ENCODE results near the gene ART1. TPM values are rescaled to one million over a fixed set of nuclear protein-coding genes. Genes with fewer than 3 reads are reported as not detected.

ART1 gene
- total and polyA plus RNA-seq, 11 donors, result 0.33 to 3.3 (median 0.61) TPM; not detected in 3

DNA sequence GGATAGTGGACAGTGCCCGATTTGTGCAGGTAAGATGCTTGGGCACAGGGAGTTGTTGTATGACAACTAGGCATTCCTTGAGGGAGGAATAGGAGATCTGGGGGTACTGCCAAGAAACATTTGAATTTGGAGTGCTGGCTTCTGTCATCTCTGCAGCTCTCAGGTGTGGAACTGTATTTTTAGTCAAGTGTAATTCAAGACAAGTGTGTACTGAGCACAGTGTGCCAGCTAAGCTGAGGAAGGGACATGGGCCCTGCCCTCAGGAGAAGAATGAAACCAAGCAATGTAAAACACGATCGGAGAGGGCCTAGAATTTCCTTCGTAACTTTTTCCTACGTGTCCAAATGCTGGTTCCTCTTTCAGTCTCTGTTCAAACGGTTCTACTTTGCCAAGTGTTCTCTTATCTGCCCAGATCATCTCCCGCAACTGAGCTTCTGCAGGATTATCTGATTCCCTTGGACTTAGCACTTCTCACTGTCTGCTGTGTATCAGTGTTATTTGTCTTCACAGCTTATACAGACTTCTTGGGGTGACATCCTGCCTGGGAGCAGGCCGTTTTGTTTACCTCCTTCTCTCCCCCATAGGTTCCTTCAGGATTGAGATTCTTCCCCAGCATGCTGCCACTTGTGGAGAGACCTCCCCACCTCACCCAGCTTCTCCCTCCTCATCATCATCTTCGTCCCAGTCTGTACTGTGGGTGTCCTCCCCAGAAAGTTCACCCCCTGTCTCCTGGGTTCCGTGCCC, 30.8 kb upstream of the ART1 start:
- Histone ChIP-seq H3K36me3 (no peaks in the 10 kb centered on the region), H3K9me3 (peaks cover 0 to 9% (median 0%) of the 10 kb centered on the region in 12 donors), H3K4me3 (no peak overlapping the region), H3K27me3 (no peaks in the 10 kb centered on the region), H3K4me1 (peaks cover 0 to 18% (median 0%) of the 10 kb centered on the region in 12 donors), H3K27ac (no peak overlapping the region)
- ATAC-seq (peak in 3 of 4 donors; percentile 43 to 75 (median 73)), DNase-seq (no peak)
- TF ChIP-seq, protein P1, sequence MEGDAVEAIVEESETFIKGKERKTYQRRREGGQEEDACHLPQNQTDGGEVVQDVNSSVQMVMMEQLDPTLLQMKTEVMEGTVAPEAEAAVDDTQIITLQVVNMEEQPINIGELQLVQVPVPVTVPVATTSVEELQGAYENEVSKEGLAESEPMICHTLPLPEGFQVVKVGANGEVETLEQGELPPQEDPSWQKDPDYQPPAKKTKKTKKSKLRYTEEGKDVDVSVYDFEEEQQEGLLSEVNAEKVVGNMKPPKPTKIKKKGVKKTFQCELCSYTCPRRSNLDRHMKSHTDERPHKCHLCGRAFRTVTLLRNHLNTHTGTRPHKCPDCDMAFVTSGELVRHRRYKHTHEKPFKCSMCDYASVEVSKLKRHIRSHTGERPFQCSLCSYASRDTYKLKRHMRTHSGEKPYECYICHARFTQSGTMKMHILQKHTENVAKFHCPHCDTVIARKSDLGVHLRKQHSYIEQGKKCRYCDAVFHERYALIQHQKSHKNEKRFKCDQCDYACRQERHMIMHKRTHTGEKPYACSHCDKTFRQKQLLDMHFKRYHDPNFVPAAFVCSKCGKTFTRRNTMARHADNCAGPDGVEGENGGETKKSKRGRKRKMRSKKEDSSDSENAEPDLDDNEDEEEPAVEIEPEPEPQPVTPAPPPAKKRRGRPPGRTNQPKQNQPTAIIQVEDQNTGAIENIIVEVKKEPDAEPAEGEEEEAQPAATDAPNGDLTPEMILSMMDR (IDR thresholded peaks at IDR 0.05), result no peak
- no peak for TF ChIP-seq POLR2A (IDR thresholded peaks at IDR 0.05)
- 58 to 67% (median 63%) methylated on average over 10 of the region's 10 CpGs for WGBS, 4 donors
- intact Hi-C loops (cut with DNase I), result no loop called here

DNA sequence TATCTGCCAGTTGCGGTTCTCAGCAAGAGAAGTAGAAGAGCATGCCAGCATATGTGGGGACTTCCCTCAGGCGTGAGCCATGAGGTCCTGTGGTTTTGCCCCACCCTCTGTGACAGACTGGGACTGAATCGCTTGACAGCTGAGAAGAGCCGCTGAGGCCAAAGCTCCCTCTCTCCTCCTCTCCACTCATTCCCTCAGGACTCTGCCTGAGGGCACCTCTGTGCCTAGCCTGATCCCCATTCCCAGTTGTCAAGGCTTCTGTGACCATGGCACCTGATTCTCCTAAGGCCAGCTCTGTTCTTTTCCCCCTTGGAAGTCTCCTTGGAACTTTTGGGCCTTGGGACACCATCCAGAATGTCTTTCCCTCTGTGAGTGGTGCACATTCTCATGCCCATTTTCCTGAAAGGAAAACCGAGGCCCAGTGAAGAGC, 30.2 kb upstream of the ART1 start:
- Histone ChIP-seq H3K4me1 (peaks cover 0 to 18% (median 0%) of the 10 kb centered on the region in 12 donors), H3K9me3 (peaks cover 0 to 9% (median 0%) of the 10 kb centered on the region in 12 donors), H3K36me3 (no peaks in the 10 kb centered on the region), H3K27me3 (no peaks in the 10 kb centered on the region), H3K27ac (no peak overlapping the region), H3K4me3 (no peak overlapping the region)
- no peak for DNase-seq
- intact Hi-C loops (cut with DNase I), result no loop called here
- WGBS, 4 donors, result 60 to 74% (median 64%) methylated on average over 5 of the region's 5 CpGs
- TF ChIP-seq POLR2A (IDR thresholded peaks at IDR 0.05), result no peak
- TF ChIP-seq, protein P1 (IDR thresholded peaks at IDR 0.05), result no peak
- ATAC-seq, result peak; percentile 32 to 54 (median 44)

DNA sequence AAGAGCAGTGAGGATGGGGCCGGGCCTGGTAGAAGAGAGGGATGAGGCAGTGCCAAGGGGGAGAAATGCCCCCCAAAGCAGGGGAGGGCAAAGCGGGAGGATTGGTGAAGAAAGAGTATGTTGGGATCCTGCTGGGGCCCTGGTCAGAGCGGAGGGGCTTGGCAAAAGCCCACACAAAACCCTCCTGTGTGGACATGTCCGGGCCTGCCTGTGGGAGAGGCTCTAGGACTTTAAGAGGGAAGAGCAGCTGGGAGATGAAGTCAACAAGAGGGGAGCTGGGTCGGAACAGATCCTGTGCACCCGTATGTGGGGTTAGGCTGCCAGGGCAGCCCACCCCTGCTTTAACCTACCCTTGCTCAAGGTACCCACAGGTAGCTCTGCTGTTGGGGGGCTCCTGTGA, 28.9 kb upstream of the ART1 start:
- intact Hi-C loops (cut with DNase I), result no loop called here
- no peak for DNase-seq
- WGBS, 4 donors, result 86 to 94% (median 89%) methylated on average over 6 of the region's 6 CpGs

More for the DNA sequence above, 28.9 kb upstream of the ART1 start:
- Histone ChIP-seq H3K27me3 (no peaks in the 10 kb centered on the region), H3K9me3 (peaks cover 0 to 9% (median 0%) of the 10 kb centered on the region in 12 donors), H3K4me3 (no peak overlapping the region), H3K4me1 (peaks cover 0 to 18% (median 0%) of the 10 kb centered on the region in 12 donors), H3K36me3 (no peaks in the 10 kb centered on the region), H3K27ac (no peak overlapping the region)
- TF ChIP-seq, protein P1 (IDR thresholded peaks at IDR 0.05), result no peak
- no peak for TF ChIP-seq POLR2A (IDR thresholded peaks at IDR 0.05)
- ATAC-seq, result no peak
